Measurements from ENCODE around the gene SLC26A11. TPM values are rescaled to one million over a fixed set of nuclear protein-coding genes. Genes with fewer than 3 reads are reported as not detected.
"Not testable (repeated sequence)": the region's sequence is repeated elsewhere in the genome, so short reads cannot be mapped to it uniquely, and the experiment has no call there.

Gene SLC26A11
- total RNA-seq, 1 experiment from 2014 or later: 26.5 TPM

- Histone ChIP-seq H3K23me2 (ENCODE audit: insufficient read length, low read depth, low read length, poor library complexity, severe bottlenecking) (no peaks in the 10 kb centered on the region), H3K18ac (ENCODE audit: insufficient read length, low read depth, low read length) (no peak overlapping the region), H2BK120ac (ENCODE audit: low read depth, low read length, poor library complexity, severe bottlenecking) (no peak overlapping the region), H4K91ac (ENCODE audit: insufficient read length, low read depth, low read length) (no peak overlapping the region), H2BK20ac (ENCODE audit: low read depth, low read length, poor library complexity, severe bottlenecking) (no peak overlapping the region), H3K27ac (ENCODE audit: insufficient read length, low read depth, low read length) (no peak overlapping the region), H2BK12ac (ENCODE audit: insufficient read length, low read depth, low read length) (no peak overlapping the region), H2BK5ac (ENCODE audit: insufficient read length, low read length) (no peak overlapping the region), H2AFZ (ENCODE audit: low read length) (no peak overlapping the region), H3K23ac (ENCODE audit: insufficient read length, low read depth, low read length) (no peak overlapping the region), H3K9ac (ENCODE audit: extremely low read depth, insufficient read length, low read length) (no peak overlapping the region), H3K14ac (ENCODE audit: insufficient read depth, low read length) (no peak overlapping the region), H3K4me1 (ENCODE audit: insufficient read depth, low read length) (peaks cover 6% of the 10 kb centered on the region; the same call in 1 of the 2 replicates), H4K20me1 (ENCODE audit: control insufficient read depth, insufficient read depth, insufficient read length) (no peaks in the 10 kb centered on the region), H3K79me2 (ENCODE audit: insufficient read depth, low read length) (no peaks in the 10 kb centered on the region), H3K4me2 (ENCODE audit: insufficient read depth, insufficient read length, low read length) (no peak overlapping the region), H3K9me3 (ENCODE audit: control insufficient read depth, low read depth, low read length) (no peaks in the 10 kb centered on the region), H3K56ac (ENCODE audit: insufficient read length, low read depth, low read length) (no peak overlapping the region), H2AK5ac (ENCODE audit: insufficient read length, low read length) (no peak overlapping the region), H4K5ac (ENCODE audit: insufficient read length, low read depth, low read length) (no peak overlapping the region), H3K4ac (ENCODE audit: low read depth, low read length) (no peak overlapping the region), H3K79me1 (ENCODE audit: insufficient read depth, low read depth, low read length, poor library complexity, severe bottlenecking) (no peaks in the 10 kb centered on the region), H3T11ph (ENCODE audit: low read length) (no peak overlapping the region), H4K8ac (replicated peaks; ENCODE audit: insufficient read length, low read depth, low read length) (no peak overlapping the region), H2BK15ac (ENCODE audit: low read depth, low read length) (no peak overlapping the region), H3K27me3 (ENCODE audit: insufficient read depth, low read length) (no peaks in the 10 kb centered on the region)
- WGBS (ENCODE audit: extremely low coverage, insufficient read length, low lambda C conversion rate): 100% methylated on average over 1 of the region's 4 CpGs
- Mint-ChIP-seq H3K36me3 (ENCODE audit: insufficient read depth in 1 of 3, low read depth in 3 of 3) (peaks cover 3 to 18% (median 11%) of the 10 kb centered on the region in 3 experiments; a peak in 6 of 7 replicates), H3K27me3 (ENCODE audit: low read depth) (no peaks in the 10 kb centered on the region), H3K4me1 (peaks cover 11 to 17% of the 10 kb centered on the region in 2 experiments), H3K27ac (peak overlapping the region in 1 of 3 experiments; percentile 69; a peak in 2 of 7 replicates), H3K9me3 (peaks cover 0 to 2% of the 10 kb centered on the region in 2 experiments; a peak in 2 of 5 replicates), H3K4me3 (no peak overlapping the region)
- DNase-seq: no peak
- no peak for TF ChIP-seq CTCF (conservative IDR thresholded peaks at IDR 0.05)
Measured at GRCh38 chr17:80274871-80275449, 54.7 kb downstream of the SLC26A11 start.

DNA sequence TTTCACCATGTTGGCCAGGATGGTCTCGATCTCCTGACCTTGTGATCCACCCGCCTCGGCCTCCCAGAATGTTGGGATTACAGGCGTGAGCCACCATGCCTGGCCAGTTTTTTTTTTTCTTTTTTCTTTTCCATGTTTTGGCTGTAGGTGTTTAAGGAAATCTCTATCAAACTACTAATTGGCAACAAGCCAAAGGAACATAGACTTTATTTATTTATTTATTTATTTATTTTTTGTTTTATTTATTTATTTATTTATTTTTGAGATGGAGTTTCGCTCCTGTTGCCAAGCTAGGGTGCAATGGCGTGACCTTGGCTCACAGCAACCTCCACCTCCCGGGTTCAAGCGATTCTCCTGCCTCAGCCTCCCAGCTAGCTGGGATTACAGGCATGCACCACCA is 55.6 kb downstream of the SLC26A11 start:
- not testable (repeated sequence) for H3K27ac Mint-ChIP-seq; H3K4ac ChIP-seq (ENCODE audit: low read depth, low read length); H3K27ac ChIP-seq (ENCODE audit: insufficient read length, low read depth, low read length); H2BK12ac ChIP-seq (ENCODE audit: insufficient read length, low read depth, low read length); H3K23me2 ChIP-seq (ENCODE audit: insufficient read length, low read depth, low read length, poor library complexity, severe bottlenecking); H2BK5ac ChIP-seq (ENCODE audit: insufficient read length, low read length); H3K4me1 ChIP-seq (ENCODE audit: insufficient read depth, low read length); H3K79me2 ChIP-seq (ENCODE audit: insufficient read depth, low read length); H3K4me2 ChIP-seq (ENCODE audit: insufficient read depth, insufficient read length, low read length); H4K91ac ChIP-seq (ENCODE audit: insufficient read length, low read depth, low read length); H3K14ac ChIP-seq (ENCODE audit: insufficient read depth, low read length); H3K56ac ChIP-seq (ENCODE audit: insufficient read length, low read depth, low read length); H3K27me3 Mint-ChIP-seq (ENCODE audit: low read depth); H4K20me1 ChIP-seq (ENCODE audit: control insufficient read depth, insufficient read depth, insufficient read length); DNase-seq; H2AK5ac ChIP-seq (ENCODE audit: insufficient read length, low read length); H2BK20ac ChIP-seq (ENCODE audit: low read depth, low read length, poor library complexity, severe bottlenecking); H3K27me3 ChIP-seq (ENCODE audit: insufficient read depth, low read length); H4K5ac ChIP-seq (ENCODE audit: insufficient read length, low read depth, low read length); H3K4me3 Mint-ChIP-seq; H3T11ph ChIP-seq (ENCODE audit: low read length); H3K79me1 ChIP-seq (ENCODE audit: insufficient read depth, low read depth, low read length, poor library complexity, severe bottlenecking); H3K9me3 Mint-ChIP-seq; H3K23ac ChIP-seq (ENCODE audit: insufficient read length, low read depth, low read length); H3K18ac ChIP-seq (ENCODE audit: insufficient read length, low read depth, low read length); H2AFZ ChIP-seq (ENCODE audit: low read length); H3K9ac ChIP-seq (ENCODE audit: extremely low read depth, insufficient read length, low read length); H3K9me3 ChIP-seq (ENCODE audit: control insufficient read depth, low read depth, low read length); H4K8ac ChIP-seq (replicated peaks; ENCODE audit: insufficient read length, low read depth, low read length); H2BK120ac ChIP-seq (ENCODE audit: low read depth, low read length, poor library complexity, severe bottlenecking); H2BK15ac ChIP-seq (ENCODE audit: low read depth, low read length)
- no CpG with 5 or more reads among the region's 8 CpGs for WGBS (ENCODE audit: extremely low coverage, insufficient read length, low lambda C conversion rate)
- peaks cover 11 to 17% of the 10 kb centered on the region in 2 experiments for H3K4me1 Mint-ChIP-seq
- peaks cover 3 to 24% (median 11%) of the 10 kb centered on the region in 3 experiments; a peak in 6 of 7 replicates for H3K36me3 Mint-ChIP-seq (ENCODE audit: insufficient read depth in 1 of 3, low read depth in 3 of 3)
